GM19452 (cell line): ENCODE results near the gene ST3GAL4.
"Not testable (repeated sequence)": the region's sequence is repeated elsewhere in the genome, so short reads cannot be mapped to it uniquely, and the experiment has no call there.

Source experiments
- ATAC-seq: cut with Tn5 transposase; IDR thresholded peaks from one replicate; pipeline ENCODE4 v1.9.1; 2021; ENCODE audit not compliant: unreplicated experiment

ST3GAL4 gene

DNA sequence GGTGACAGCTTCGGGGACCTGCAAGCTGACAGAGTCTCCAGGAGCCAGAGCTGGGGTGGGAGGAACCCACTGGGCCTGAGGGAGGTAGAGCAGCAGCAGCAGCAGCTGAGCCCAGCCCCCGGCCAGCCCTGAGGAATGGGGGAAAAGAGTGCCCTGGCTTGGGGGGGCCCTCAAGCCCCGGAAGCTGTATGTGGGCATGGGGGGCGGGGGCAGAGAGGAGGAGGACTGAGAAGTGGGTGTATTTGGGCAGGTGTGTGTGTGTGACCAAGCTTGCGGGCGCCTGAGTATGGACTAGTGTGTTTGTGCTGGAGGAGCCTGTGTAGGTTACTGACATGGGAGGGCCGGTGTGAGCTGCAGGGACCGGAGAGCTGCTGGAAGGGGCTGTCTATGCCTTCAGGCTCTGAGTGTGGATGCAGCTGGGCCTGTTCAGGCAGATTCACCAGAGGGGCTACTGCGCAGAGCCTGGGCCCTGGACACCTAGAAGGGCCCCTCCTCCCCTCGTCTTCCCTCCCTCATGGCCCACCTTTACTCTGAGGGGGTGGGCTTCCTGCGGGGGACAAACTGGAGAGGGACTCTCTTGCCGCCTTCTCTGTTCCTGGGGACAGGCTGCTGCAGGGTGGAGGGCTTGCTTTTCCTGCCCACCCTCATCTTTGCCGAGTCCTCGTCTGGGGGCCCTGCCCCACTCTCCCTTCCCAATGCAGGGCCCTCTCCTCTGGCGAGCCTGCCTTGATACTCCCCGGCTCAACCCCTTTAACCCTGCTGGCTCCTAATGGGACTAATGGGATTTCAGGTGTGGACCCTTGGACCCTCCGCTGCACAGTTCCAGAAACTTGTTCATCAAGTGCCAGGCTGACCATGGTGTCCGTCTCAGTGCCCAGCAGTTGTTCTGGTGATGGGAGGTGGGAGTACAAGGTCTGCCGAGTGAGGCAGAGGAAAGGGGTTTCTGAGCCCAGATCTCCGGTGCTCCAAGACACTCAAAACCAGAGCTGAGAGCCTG lies 28.2 kb downstream of the ST3GAL4 start:
- ATAC-seq: no peak

DNA sequence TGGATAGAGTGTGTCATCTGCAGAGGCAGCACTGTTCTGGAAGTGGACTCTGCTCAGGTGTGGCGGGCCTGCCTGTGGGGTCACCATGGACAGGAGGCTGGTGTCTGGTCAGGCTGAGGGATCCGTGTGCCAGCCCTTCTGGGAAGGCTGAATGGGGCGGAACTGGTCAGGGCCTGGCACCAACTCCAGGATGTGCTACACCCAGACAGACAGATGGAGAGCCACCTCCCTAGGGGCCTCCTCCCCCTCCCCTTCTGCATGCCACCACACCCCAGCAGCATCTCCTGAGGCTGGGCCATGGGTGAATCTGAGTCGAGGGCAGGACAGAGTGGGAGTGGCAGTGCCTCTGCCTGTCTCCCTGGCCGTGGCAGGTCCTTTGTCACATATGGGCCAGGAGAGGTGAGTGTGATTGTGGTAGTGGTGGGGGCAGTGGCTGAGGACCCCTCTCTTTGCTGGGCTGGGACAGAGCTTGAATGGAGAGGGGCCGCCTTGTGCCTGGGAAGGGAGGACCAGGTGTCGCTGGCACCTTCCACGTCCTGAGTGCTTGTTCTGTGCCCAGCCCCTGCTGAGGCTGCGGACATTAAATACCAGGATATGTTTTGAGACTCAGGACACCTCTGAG lies 29.1 kb downstream of the ST3GAL4 start:
- no peak for ATAC-seq

DNA sequence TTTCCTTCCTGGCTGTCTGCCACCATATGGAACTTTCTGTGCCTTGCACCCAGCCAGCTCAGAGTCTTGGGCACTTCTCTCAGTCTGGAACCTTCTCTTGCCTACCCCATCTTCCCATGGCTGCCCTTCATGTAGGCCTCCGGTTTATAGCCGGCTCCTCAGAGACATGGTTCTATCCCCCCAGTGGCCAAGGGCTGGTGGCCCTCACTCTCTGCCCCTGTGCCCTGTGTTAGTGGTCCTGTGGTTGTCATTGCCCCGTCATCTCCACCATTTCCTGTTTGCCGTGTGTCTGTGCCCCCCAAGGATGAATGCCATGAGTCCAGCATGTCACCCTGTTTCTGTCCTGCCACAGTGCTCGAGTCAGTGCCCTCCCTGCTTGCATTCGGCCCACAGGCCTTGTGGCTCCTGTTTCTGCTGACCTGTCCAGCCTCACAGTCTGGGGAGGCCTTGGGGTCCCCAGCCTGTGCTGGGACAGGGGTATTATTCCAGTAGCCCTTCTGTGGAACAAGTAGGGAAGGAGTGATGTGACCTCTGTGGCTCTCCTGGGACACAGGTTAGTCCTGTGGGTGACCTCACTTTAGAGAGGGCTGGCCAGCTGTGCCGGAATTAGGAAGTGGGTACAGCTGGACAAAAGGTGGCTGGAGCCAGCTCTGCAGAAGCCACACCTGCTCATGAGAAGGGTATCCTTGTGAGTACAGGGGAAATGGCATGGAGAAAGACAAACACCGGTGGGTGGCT lies 30.7 kb downstream of the ST3GAL4 start:
- no peak for ATAC-seq

DNA sequence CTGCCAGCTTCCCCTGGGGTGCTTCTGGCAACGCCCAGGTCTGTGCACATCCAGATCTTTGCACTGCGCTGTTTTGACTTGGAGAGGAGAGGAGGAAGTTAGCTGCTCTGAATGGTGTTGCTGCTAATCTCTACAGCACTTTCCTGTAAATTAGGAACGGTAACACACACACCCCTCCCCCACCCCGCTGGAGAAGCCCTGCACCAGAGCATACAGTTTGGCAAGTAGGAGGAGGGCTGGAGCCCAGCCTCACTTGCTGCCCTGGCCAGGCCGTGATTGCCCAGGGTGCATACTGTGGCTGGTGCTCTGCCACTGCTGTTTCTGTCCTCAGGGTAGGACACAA lies 31.2 kb downstream of the ST3GAL4 start:
- ATAC-seq: not testable (repeated sequence)

DNA sequence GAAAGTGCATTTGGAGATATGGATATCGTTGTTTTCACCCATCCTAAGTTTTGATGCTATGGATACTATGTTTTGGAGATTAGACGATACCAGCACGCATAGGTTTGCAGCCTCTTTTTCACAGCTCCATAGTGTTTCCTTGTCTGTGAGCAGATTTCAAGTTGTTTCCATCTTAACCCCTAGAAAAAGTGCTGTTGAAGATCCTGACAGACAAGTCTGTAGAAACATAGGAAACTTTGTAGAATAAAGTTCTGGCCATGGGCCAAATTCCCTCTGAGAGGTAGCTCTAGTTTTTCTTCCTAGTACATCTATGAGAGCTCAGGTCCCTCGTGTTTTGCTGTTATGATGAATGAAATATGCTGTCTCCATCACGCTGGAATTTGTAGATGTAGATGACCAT lies 32.4 kb downstream of the ST3GAL4 start:
- no peak for ATAC-seq

DNA sequence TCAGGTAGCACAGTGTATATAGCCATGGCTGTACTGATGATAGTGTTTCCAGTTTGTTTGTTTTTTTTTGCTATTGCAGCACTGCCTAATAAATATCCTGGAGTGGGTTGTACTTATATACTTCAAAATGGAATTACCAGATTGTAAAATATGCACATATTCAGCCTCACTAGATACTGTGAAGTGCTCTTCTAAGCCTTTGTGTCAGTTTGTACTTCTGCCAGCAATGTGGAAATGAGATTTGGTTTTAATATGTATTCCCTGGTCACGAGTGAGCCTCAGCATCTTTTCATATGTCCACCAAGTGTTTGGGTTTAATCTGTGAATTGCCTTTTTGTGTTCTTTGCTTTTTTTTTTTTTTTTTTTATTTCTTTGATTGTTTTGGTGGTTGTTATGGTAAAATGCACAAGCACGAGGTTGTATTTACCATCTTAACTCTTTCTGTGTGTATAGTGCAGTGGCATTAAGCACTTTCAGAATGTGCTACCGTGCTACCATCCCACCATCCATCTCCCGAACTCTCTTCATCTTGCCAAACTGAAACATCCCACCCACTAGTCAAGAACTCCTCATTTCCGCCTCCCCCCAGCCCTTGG lies 34.9 kb downstream of the ST3GAL4 start:
- ATAC-seq: no peak

DNA sequence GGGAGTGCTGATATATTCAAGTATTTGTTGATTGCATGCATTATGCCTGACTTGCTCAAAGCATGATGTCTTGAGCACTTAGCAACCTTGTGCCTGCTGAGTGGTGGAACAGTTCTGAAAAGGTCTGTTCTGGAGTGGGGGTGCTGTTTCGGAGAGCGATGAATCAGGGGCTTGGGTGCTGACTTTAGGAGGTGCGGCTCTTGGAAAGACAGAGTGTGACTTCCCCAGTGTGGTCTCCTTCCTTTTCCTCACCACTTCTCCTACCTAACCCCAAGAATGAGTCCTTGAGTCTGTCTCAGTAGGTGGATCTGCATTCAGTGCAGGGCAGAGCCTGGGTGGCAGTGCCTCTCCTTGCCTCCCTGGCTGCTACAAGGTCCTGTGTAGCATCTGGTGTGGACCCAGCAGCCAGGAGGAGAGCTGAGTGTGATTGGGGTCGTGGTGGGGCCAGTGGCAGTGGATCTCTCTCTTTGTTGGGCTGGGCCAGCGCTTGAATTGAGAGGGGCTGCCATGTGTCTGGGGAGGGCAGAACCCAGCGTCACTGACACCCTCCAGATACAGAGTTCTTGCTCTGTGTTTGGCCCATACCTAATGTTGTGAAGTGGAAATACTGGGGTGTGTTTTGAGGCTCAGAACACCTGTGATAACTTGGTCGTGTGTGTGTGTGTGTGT lies 35.9 kb downstream of the ST3GAL4 start:
- no peak for ATAC-seq

DNA sequence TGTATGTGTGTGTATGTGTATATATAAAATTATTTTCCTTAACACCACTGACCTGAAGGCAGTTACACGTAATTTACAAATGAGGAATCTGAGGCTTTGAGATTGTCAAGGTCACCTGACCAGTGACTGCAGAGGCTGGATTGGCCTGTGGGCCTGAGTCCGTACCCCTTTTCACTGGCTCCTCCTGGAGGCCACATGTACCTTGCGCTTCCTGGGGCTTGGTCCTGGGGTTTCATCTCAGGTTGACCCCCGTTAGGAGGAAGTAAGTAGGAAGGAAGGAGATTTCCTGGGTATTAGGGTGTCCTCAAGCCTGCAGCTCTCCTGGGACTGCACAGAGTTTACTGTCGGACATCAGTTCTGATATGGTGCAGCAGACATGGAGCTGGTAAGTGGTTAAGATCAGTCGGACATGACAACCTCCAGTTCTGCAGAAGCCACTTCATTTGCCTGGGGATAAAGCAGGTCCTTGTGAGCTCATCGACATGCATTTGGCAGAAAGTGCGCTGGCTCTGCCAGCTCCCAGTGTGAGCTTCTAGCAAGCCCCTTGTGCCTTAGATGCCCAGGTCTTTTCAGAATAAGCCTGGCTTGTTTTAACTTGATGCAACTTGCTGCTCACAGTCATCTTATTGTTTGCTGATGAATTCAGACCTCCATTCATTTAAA lies 36.6 kb downstream of the ST3GAL4 start:
- peak; percentile 72 for ATAC-seq

DNA sequence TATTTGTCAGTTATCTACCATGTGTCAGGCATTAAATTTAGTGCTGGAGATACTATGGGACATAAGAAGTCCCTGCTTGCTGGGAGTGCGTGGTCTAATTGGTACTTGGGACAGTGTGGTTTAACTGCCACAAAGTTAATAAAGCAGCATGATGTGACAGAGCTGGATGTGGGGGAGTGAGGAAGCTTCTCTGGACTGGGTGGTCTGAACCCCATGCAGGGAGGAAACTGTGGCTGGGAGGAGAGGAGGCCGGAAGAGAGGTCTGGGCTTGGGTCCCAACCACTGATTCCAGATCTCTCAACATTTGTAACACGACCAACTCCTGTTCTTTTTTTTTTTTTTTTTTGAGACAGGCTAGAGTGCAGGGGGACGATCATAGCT lies 37.1 kb downstream of the ST3GAL4 start:
- peak; percentile 44 for ATAC-seq

DNA sequence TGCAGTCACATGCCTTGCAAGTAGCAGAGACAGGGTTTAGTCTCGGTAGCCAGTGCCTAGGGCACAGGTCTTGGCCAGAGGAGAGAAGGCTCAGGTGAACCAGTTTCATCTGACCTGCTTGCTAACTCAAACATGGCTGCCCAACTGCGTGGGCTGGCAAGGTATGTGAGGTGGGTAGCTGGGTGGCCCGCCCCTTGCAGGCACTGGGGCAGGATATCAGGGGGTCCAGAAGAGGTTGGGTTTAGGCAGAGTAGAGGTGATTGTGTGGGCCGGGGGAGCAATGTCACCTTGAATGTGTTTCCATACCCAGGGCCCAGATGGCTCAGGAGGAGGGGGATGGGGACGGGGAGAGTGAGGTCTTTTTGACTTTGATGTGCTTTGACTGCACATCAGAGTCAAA lies 37.7 kb downstream of the ST3GAL4 start:
- ATAC-seq: no peak

DNA sequence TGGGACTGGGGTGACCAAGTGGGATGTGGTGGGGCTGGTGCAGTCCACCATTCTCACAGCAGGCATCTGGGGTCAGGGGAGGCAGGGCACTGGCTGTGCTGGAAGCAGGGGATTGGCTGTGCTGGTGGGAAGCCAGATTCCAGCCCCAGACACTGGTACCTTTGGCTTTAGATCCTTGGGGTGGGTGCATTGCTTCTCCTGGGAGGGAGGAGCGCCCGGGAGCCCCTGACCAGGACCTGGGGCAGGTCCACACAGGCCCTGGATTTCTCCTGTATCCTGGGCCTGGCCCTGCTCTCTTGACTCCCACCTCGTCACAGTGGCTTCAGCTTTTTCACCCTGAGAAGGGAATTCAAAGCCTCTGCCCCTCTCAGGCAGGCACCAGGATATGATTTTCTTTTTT lies 38.5 kb downstream of the ST3GAL4 start:
- ATAC-seq: no peak

DNA sequence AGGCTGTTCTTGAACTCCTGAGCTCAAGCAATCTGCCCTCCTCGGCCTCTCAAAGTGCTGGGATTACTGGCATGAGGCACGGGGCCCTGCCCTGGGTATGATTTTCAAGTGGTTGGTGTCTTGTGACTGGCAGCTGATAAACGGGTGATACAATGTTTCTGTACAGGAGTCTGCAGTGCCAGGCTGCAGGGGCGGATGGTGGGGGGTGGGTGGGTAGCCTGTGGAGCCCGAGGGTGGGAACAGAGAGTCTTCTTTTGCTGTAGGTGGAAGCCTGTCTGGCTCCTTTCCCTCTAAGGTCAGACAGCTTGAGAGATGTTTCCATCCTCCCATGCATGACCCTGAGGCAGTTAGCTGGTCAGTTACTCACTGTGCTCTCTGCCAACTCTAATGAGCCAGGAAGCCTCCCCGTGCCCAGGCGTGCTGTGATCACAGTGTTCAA lies 39.2 kb downstream of the ST3GAL4 start:
- not testable (repeated sequence) for ATAC-seq

DNA sequence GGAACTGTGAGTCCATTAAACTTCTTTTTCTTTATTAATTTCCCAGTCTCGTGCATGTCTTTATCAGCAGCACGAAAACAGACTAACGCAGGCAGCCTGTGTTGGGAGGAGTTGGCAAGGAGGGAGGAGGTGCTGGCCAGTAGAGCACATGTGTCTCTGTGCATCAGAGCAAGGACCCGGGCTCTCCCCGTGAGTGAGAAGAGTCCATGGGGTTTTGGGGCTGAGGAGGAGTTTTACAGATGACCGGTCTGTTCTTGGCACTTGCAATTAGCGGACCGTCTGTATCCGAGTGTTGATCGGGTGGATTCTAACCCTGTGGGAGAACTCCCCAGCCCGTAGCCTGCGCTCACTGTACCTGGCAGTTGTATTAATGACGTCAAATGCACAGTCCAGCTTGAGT lies 40.3 kb downstream of the ST3GAL4 start:
- ATAC-seq: not testable (repeated sequence)

DNA sequence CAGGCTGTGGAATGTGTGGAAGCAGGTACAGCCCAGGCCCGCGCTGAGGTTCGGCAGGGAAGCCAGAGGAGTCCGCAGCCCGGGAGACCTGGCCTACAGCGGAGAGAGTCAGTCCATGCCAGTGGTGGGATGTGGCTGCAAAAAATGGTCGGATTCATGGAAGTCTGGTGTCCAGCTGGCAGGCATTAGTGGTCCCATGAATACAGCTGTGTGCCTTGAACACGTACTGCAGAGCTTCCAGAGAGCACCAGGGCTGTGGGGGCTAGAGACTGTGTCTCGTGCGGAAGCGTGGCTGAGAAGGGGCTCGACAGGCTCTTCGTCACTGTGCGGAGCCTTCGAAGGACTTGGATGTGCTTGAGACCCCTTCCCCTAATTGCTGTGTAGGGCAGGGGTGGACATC lies 40.8 kb downstream of the ST3GAL4 start:
- ATAC-seq: not testable (repeated sequence)

DNA sequence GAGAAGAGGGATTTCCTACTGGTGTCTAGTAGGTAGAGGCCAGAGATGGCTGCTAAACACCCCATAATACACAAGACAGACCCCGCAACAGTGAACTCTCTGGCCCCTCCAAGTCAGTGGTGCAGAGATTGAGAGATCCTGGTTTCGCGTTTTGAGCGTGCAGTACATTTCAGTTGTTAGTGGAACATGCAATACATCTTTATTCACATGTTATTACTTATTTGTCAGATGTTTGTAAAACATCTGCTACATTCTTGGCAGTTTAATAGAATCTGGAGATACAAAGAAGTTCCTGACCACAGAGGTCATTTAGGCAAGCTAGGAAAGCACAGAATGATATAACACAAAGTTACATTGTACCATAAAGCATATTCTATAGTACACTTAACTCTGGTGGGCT lies 41.5 kb downstream of the ST3GAL4 start:
- ATAC-seq: no peak

DNA sequence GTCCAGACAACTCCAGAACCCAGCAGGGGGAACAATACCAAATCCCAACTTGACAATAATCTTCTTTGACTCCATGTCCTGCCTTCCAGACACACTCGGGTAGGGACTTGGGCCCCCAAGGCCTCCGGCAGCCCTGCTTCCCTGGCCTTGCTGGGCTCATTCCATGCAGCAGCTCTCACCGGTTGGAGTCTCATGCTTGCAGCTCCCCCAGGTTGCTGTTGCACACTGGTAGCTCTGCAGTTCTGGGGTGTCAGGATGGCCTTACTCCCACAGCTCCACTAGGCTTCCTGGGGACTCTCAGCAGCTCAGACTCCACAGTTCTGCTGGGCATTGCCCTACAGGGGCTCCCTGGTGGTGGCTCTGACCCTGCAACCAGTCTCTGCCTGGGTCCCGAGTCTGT lies 42.8 kb downstream of the ST3GAL4 start:
- no peak for ATAC-seq

DNA sequence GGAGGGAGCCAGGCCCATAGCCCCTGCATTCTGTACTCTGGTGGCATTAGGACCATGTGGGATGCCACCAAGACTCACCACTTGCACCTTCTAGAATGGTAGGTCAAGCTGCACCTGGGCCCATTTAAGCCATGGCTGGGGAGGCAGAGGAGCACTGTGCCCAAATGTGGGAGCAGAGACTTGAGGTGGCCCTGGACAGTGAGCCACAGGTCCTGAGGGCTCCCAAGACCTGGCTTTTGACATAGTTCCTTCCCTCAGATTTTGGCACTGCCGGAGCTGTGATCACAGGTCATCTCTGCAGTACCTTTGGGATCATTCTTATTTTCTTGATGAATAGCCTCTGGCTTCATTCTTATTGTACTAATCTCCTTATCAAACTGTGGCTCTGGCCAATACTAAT lies 43.2 kb downstream of the ST3GAL4 start:
- ATAC-seq: no peak

DNA sequence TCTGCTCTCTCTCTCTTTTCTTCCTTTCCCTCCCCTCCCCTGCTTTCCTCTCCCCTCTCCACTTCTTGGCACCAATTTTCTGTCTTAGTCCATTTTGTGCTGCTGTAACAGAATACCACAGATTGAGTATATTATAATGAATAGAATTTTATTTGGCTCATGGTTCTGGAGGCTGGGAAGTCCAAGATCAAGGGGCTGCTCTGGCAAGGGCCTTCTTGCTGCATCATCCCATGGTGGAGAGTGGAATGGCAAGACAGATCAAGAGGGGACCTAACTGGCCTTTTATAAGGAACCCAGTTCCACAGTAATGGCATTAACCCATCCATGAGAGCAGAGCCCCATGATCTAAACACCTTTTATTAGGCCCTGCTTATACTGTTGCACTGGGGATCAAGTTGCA lies 44.5 kb downstream of the ST3GAL4 start:
- ATAC-seq: no peak

DNA sequence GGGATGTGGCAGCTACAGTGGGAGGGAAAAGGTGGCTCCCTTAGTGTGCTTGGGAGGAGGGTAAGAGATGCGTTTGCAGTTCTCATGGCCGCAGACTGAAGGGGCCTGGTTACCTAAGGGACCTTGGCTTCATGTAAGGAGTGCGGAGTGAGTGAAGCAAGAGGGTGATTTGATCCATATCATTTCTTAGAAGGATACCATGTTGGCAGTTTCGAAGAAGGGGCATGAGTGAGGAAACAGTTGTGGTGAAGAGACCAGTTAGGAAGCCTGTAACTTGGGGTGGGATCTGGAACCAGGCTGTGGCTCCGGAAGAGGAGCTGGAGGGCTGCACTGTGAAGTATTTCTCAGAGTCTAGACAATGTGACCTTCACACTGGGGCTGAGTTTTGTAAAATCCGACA lies 45.0 kb downstream of the ST3GAL4 start:
- ATAC-seq: no peak

DNA sequence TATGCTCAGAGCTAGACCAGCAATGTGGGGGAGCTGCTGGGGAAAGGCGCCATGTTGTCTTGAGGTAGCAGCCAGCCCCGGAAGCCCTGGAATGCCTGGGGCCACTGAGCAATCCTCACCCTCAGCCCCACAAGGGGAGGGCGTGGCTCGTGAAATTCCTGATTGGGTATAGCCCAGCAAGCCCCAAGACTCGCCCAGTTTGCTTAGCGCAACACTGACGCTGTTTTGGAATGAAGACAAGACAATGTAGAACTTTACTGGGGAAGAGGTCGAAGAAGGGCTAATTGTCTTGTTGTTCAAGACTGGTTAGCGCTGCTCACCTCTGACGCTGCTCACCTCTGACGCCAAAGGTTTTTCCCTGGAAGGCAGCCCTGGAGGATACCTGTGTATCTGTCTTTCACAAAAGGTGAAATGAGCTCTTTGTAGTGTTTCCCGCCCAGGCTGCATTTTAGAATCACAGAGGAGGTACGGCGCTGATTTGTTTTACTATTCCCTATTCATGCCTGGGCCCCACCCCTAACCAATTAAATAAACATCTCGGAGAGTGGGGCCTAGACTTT lies 47.6 kb downstream of the ST3GAL4 start:
- no peak for ATAC-seq
